Measurements from ENCODE around the gene LCMT2. TPM values are rescaled to one million over a fixed set of nuclear protein-coding genes. Genes with fewer than 3 reads are reported as not detected.
A peak's percentile ranks its signal among the peaks of the same experiment; 100 is the strongest.

Gene LCMT2
- total RNA-seq (2014; rRNA removed; shearing (Covaris generic)) (6.0 and 7.1 TPM in 2 replicates), polyA plus RNA-seq (2016; fragmentation: Nextera tagmentation; extraction: Ambion mirVana) (2.3 and 2.6 TPM in 2 replicates)
- long read RNA-seq, full-length matches to known transcripts = 5 of 5 reads
- long read RNA-seq, partial matches to known transcripts = 0 of 5 reads
- long read RNA-seq, other reads (novel, unspliced or antisense) = 0 of 5 reads

DNA sequence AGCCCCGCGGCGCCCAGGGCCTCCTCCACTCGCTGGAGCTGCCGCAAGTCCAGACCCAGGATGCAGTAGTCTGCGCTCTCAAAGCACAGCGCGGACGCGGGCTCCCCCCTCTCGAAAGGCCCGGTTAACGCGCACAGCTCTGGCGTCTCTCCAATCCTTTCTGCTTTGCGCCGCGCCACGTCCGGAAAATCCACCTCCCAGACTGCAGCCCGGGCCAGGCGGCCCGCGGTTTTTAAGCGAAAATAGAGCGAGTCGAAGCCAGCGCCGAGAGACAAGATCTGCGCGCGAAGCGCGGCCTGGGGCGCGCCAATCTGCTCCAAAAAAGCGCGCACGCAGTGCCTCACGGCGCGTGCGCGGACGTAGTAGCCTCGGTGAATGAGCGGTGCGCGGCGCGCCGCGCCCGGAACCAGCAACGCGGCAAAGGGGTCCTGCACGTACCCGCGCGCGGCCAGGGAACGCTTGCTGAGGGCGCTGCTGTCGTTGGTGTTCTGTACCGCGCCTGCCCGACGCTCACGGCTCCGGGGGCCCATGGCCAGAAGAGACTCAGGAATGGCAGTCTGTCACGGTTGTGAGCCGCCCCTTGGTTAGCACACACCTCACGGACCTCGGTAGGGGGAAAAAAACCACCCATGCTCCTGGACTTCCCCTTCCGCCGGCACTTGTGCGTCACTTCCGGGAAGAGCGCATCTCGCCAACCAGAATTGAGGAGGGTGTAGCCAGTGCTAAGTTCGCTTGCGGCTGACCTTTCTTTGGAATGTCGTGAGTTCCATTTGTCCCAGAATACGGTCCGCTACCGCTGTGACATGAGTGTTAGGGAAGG is at the start of gene LCMT2:
Gene LCMT2, minus strand, starts transcription at position 614 of the 820 bp plus-strand sequence. Its CDS starts 84 bp downstream, at position 530.
- TF ChIP-seq ETS1 (IDR thresholded peaks at IDR 0.05) (0 out of 2 replicates have a peak, but pooled peaks have one; percentile 73), POLR2AphosphoS5 (IDR thresholded peaks at IDR 0.05; ENCODE audit: low read depth) (peak; percentile 92), ZNF331 (CRISPR knock-in tag; IDR thresholded peaks at IDR 0.05; ENCODE audit: low read depth) (no peak), CREB1 (CRISPR knock-in tag; IDR thresholded peaks at IDR 0.05; ENCODE audit: low read depth) (peak; percentile 86), ZNF462 (CRISPR knock-in tag; IDR thresholded peaks at IDR 0.05) (no peak), JUNB (IDR thresholded peaks at IDR 0.05; ENCODE audit: unreplicated experiment) (no peak), NANOG (IDR thresholded peaks at IDR 0.05; ENCODE audit: borderline replicate concordance) (no peak), EZH2 (IDR thresholded peaks at IDR 0.05; ENCODE audit: low read depth, unreplicated experiment) (no peak), EZH2phosphoT487 (IDR thresholded peaks at IDR 0.05; ENCODE audit: unreplicated experiment) (no peak), STAT1 (IDR thresholded peaks at IDR 0.05; ENCODE audit: unreplicated experiment) (no peak), ZNF114 (CRISPR knock-in tag; IDR thresholded peaks at IDR 0.05) (no peak)
- TF ChIP-seq, protein P1, sequence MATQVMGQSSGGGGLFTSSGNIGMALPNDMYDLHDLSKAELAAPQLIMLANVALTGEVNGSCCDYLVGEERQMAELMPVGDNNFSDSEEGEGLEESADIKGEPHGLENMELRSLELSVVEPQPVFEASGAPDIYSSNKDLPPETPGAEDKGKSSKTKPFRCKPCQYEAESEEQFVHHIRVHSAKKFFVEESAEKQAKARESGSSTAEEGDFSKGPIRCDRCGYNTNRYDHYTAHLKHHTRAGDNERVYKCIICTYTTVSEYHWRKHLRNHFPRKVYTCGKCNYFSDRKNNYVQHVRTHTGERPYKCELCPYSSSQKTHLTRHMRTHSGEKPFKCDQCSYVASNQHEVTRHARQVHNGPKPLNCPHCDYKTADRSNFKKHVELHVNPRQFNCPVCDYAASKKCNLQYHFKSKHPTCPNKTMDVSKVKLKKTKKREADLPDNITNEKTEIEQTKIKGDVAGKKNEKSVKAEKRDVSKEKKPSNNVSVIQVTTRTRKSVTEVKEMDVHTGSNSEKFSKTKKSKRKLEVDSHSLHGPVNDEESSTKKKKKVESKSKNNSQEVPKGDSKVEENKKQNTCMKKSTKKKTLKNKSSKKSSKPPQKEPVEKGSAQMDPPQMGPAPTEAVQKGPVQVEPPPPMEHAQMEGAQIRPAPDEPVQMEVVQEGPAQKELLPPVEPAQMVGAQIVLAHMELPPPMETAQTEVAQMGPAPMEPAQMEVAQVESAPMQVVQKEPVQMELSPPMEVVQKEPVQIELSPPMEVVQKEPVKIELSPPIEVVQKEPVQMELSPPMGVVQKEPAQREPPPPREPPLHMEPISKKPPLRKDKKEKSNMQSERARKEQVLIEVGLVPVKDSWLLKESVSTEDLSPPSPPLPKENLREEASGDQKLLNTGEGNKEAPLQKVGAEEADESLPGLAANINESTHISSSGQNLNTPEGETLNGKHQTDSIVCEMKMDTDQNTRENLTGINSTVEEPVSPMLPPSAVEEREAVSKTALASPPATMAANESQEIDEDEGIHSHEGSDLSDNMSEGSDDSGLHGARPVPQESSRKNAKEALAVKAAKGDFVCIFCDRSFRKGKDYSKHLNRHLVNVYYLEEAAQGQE (IDR thresholded peaks at IDR 0.05; ENCODE audit: unreplicated experiment) = no peak
- TF ChIP-seq, protein P2, sequence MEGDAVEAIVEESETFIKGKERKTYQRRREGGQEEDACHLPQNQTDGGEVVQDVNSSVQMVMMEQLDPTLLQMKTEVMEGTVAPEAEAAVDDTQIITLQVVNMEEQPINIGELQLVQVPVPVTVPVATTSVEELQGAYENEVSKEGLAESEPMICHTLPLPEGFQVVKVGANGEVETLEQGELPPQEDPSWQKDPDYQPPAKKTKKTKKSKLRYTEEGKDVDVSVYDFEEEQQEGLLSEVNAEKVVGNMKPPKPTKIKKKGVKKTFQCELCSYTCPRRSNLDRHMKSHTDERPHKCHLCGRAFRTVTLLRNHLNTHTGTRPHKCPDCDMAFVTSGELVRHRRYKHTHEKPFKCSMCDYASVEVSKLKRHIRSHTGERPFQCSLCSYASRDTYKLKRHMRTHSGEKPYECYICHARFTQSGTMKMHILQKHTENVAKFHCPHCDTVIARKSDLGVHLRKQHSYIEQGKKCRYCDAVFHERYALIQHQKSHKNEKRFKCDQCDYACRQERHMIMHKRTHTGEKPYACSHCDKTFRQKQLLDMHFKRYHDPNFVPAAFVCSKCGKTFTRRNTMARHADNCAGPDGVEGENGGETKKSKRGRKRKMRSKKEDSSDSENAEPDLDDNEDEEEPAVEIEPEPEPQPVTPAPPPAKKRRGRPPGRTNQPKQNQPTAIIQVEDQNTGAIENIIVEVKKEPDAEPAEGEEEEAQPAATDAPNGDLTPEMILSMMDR (conservative IDR thresholded peaks at IDR 0.05; ENCODE audit: low read depth in 2 of 2) = no peak
- H3K9me3 Mint-ChIP-seq = no peaks in the 10 kb centered on the region; the same call in 2 of the 3 replicates
- DNase-seq (ENCODE audit: low spot score) (peak; percentile 96), ATAC-seq (peak; percentile 90)
- peak within 1 kb of the TSS; percentile 81 for H3K4me2 ChIP-seq
- H3K27ac ChIP-seq (ENCODE audit: low read depth) = peak within 1 kb of the TSS; percentile 75
- H3K27ac Mint-ChIP-seq = peak within 1 kb of the TSS; percentile 97
- H3K79me2 ChIP-seq (replicated peaks; ENCODE audit: insufficient read depth) = peaks cover 15% of the 10 kb centered on the region
- peak within 1 kb of the TSS; percentile 85 for H2AFZ ChIP-seq
- peaks cover 10% of the 10 kb centered on the region; the same call in 2 of the 3 replicates for H3K36me3 Mint-ChIP-seq (ENCODE audit: low read depth)
- H3K9me2 ChIP-seq (ENCODE audit: insufficient read depth) = no peaks in the 10 kb centered on the region
- H3K4me3 Mint-ChIP-seq = peak within 1 kb of the TSS; percentile 91
- peaks cover 15% of the 10 kb centered on the region for H4K20me1 ChIP-seq (replicated peaks; ENCODE audit: insufficient read depth)
- peak within 1 kb of the TSS; percentile 59 for H3K4me3 ChIP-seq
- peaks cover 6% of the 10 kb centered on the region for H3K27me3 Mint-ChIP-seq (ENCODE audit: insufficient read depth, low read depth, poor library complexity)
- peaks cover 17% of the 10 kb centered on the region for H3K4me1 Mint-ChIP-seq
- peaks cover 13% of the 10 kb centered on the region for H3K4me1 ChIP-seq (ENCODE audit: insufficient read depth)
- peaks cover 2% of the 10 kb centered on the region; the same call in 1 of the 2 replicates for H3F3A ChIP-seq (replicated peaks; ENCODE audit: low read depth)
- H3K36me3 ChIP-seq (ENCODE audit: insufficient read depth) = 0 out of 2 replicates have a peak, but pooled peaks cover 6% of the 10 kb centered on the region
- H3K27me3 ChIP-seq (ENCODE audit: insufficient read depth) = no peaks in the 10 kb centered on the region

Measured in GM23338 (cell line).